ENCODE data around the gene CELF4.

The CELF4 gene

DNA sequence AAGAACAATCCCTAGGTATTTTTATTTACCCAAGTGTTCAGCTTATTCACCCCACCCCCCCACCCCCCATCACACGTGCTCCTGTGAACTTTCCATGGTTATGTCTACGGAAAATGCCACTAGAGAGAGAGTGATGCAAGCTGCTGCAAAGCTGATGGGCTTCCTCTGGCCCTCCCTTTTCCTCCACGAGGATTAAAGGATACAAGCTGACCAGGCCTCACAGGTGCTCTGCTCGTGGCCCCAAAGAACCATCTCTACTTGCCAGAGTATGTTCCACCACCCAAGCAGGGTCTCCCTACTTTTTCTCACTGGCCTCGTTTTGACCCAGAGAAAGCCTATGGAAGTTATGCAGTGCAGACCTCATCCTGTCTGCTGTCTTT is 342.6 kb downstream of the CELF4 start:
- DNase-seq (ENCODE audit: low spot score): no peak

- no peak for DNase-seq (ENCODE audit: low spot score)
These were observed 343.1 kb downstream of the CELF4 start for GRCh38 chr18:37222354-37222998.

DNA sequence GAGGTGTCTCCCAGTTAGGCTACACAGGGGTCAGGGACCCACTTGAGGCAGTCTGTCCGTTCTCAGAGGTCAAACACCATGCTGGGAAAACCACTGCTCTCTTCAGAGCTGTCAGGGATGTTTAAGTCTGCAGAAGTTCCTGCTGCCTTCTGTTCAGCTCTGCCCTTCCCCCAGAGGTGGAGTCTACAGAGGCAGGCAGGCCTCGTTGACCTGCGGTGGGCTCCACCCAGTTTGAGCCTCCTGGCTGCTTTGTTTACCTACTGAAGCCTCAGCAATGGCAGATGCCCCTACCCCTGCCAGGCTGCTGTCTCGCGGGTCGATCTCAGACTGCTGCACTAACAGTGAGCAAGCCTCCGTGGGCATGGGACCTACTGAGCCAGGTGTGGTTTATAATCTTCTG is 346.3 kb downstream of the CELF4 start:
- DNase-seq (ENCODE audit: low spot score): no peak

GRCh38 chr18:37218022-37218590 is 347.5 kb downstream of the CELF4 start:
- no peak for DNase-seq (ENCODE audit: low spot score)

- DNase-seq (ENCODE audit: low spot score): no peak
These were observed 354.8 kb downstream of the CELF4 start for GRCh38 chr18:37210781-37211180.

DNA sequence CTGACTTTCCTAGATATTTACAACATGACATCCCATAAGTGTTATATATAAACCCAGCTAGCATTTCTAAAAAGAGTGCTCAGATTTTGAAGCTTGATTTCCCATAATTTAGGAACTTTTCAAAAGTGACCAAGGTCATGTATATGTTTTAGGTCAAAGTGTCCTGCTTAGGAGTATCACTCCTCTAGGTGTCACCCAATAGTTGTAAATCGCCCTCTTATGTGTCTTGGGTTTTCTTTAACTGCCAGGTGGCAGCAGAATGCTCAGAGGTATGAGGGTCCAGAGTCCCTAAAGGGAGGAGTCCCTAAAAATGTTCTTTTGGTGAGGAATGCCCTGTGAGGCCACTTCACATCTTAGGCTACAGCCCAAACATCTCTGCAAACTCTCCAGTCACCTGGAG is 358.3 kb downstream of the CELF4 start:
- DNase-seq (ENCODE audit: low spot score): peak; percentile 6

- DNase-seq (ENCODE audit: low spot score): no peak
These were observed 365.9 kb downstream of the CELF4 start for GRCh38 chr18:37199741-37200140.

All from NAMALWA (cell line).